22Rv1 (cell line): ENCODE results near the gene PACRG.

Experiments
- H3K27ac ChIP-seq: fragments of 450-650 bp; 2 replicates; pipeline ENCODE4 v1.5.1; 2017
- CTCF ChIP-seq: fragments of 450-650 bp; IDR thresholded peaks from 2 replicates; pipeline ENCODE4 v1.5.1; 2017; ENCODE audit warnings: mild to moderate bottlenecking
- ZFX ChIP-seq: fragments of 450-650 bp; IDR thresholded peaks from 2 replicates; pipeline ENCODE4 v1.6.1; 2017; ENCODE audit warnings: antibody characterized with exemption, borderline replicate concordance

The PACRG gene

GRCh38 chr6:163264662-163265035, 536.9 kb downstream of the PACRG start:
- no peak overlapping the region for H3K27ac ChIP-seq
- no peak for TF ChIP-seq ZFX
- TF ChIP-seq CTCF: no peak

- TF ChIP-seq CTCF (no peak), ZFX (no peak)
- H3K27ac ChIP-seq: no peak overlapping the region
Measured at GRCh38 chr6:163281634-163282033, 553.9 kb downstream of the PACRG start.

- no peak for TF ChIP-seq ZFX
- TF ChIP-seq CTCF: no peak
- no peak overlapping the region for H3K27ac ChIP-seq
Measured at GRCh38 chr6:163282672-163283071, 554.9 kb downstream of the PACRG start.

GRCh38 chr6:163284151-163284550, 556.4 kb downstream of the PACRG start:
- no peak overlapping the region for H3K27ac ChIP-seq
- TF ChIP-seq CTCF (no peak), ZFX (no peak)

- TF ChIP-seq ZFX (no peak), CTCF (no peak)
- no peak overlapping the region for H3K27ac ChIP-seq
Measured at GRCh38 chr6:163285691-163286090, 557.9 kb downstream of the PACRG start.

GRCh38 chr6:163287626-163288025, 559.9 kb downstream of the PACRG start:
- no peak overlapping the region for H3K27ac ChIP-seq
- TF ChIP-seq CTCF (no peak), ZFX (no peak)

GRCh38 chr6:163288066-163288465, 560.3 kb downstream of the PACRG start:
- no peak for TF ChIP-seq ZFX
- TF ChIP-seq CTCF: no peak
- H3K27ac ChIP-seq: no peak overlapping the region
